Stimulated activated CD4-positive, alpha-beta T cell treated with anti-CD3 and anti-CD28 coated beads, Interleukin-2, amount 100 ng/mL, for 24 hours (primary cell): Measurements from ENCODE around the gene TEX14.
"Not testable (repeated sequence)": the region's sequence is repeated elsewhere in the genome, so short reads cannot be mapped to it uniquely, and the experiment has no call there.

Experiments used
- DNase-seq, 2 donors: peaks; one replicate each; pipeline ENCODE4 v3.0.0-alpha.2; 2020

The TEX14 gene

GRCh38 chr17:58597371-58597770 lies 94.5 kb downstream of the TEX14 start:
- DNase-seq: no peak

GRCh38 chr17:58595194-58595792 lies 96.6 kb downstream of the TEX14 start:
- no peak for DNase-seq

- no peak for DNase-seq
Measured at GRCh38 chr17:58593123-58593522, 98.7 kb downstream of the TEX14 start.

GRCh38 chr17:58591455-58591854 lies 100.4 kb downstream of the TEX14 start:
- no peak for DNase-seq

GRCh38 chr17:58590377-58590776 lies 101.5 kb downstream of the TEX14 start:
- no peak for DNase-seq

- DNase-seq: peak; percentile 62 to 64
Measured at GRCh38 chr17:58587713-58588117, 104.1 kb downstream of the TEX14 start.

- DNase-seq: no peak
Measured at GRCh38 chr17:58586009-58586644, 105.7 kb downstream of the TEX14 start.

GRCh38 chr17:58585554-58585953 lies 106.3 kb downstream of the TEX14 start:
- DNase-seq: no peak

GRCh38 chr17:58583486-58583885 lies 108.4 kb downstream of the TEX14 start:
- no peak for DNase-seq

- not testable (repeated sequence) for DNase-seq
Measured at GRCh38 chr17:58582718-58583117, 109.1 kb downstream of the TEX14 start.

- DNase-seq: no peak
Measured at GRCh38 chr17:58580671-58581070, 111.2 kb downstream of the TEX14 start.

GRCh38 chr17:58577696-58578095 lies 114.1 kb downstream of the TEX14 start:
- peak; percentile 44 to 50 for DNase-seq

GRCh38 chr17:58576679-58577367 lies 115.0 kb downstream of the TEX14 start:
- DNase-seq: no peak

- no peak for DNase-seq
Measured at GRCh38 chr17:58575511-58575910, 116.3 kb downstream of the TEX14 start.

- no peak for DNase-seq
Measured at GRCh38 chr17:58574025-58574424, 117.8 kb downstream of the TEX14 start.

GRCh38 chr17:58572846-58573245 lies 119.0 kb downstream of the TEX14 start:
- DNase-seq: no peak

- no peak for DNase-seq
Measured at GRCh38 chr17:58570758-58571157, 121.1 kb downstream of the TEX14 start.

- no peak for DNase-seq
Measured at GRCh38 chr17:58569196-58569595, 122.6 kb downstream of the TEX14 start.

- no peak for DNase-seq
Measured at GRCh38 chr17:58568044-58568799, 123.6 kb downstream of the TEX14 start.

GRCh38 chr17:58565389-58566311 lies 126.2 kb downstream of the TEX14 start:
- DNase-seq: no peak

- DNase-seq: no peak
Measured at GRCh38 chr17:58564971-58565370, 126.9 kb downstream of the TEX14 start.

- no peak for DNase-seq
Measured at GRCh38 chr17:58564243-58564642, 127.6 kb downstream of the TEX14 start.
